Right lobe of liver (tissue), 6 donors: Measurements from ENCODE around the gene PRAMEF33. TPM values are rescaled to one million over a fixed set of nuclear protein-coding genes. Genes with fewer than 3 reads are reported as not detected.
"Not testable (repeated sequence)": the region's sequence is repeated elsewhere in the genome, so short reads cannot be mapped to it uniquely, and the experiment has no call there.

Experiments used
- ATAC-seq, 4 donors: fragments of 200-7000 bp; cut with Tn5 transposase; one replicate each; pipeline ENCODE4 v1.9.1; 2020; ENCODE audit warnings: mild to moderate bottlenecking in 4 of 4, moderate library complexity in 4 of 4
- DNase-seq, 3 donors: peaks; one replicate each; pipeline ENCODE4 v3.0.0-alpha.2; 2020
- H3K27ac ChIP-seq, 3 donors: fragments of 200-600 bp; one replicate each; pipeline ENCODE4 v1.8.0; 2022
- H3K27me3 ChIP-seq, 2 donors: fragments of 200-600 bp; one replicate each; pipeline ENCODE4 v1.8.0; 2022
- H3K36me3 ChIP-seq, 4 donors: fragments of 200-600 bp; sonication (generic) in 1 of 4; one replicate each; pipeline versions ENCODE4 v1.5.1 to v1.8.0; 2017 to 2022; ENCODE audit warnings: control low read depth in 1 of 4
- H3K4me1 ChIP-seq, 4 donors: fragments of 200-600 bp; sonication (generic) in 1 of 4; one replicate each; pipeline versions ENCODE4 v1.5.1 to v1.8.0; 2017 to 2022; ENCODE audit warnings: control low read depth in 1 of 4
- H3K4me3 ChIP-seq, 3 donors: fragments of 200-600 bp; one replicate each; pipeline ENCODE4 v1.8.0; 2022
- H3K9me3 ChIP-seq, 4 donors: fragments of 200-600 bp; sonication (generic) in 1 of 4; one replicate each; pipeline versions ENCODE4 v1.5.1 to v1.8.0; 2017 to 2022; ENCODE audit warnings: control low read depth in 1 of 4
- WGBS: methylation state at CpG from one replicate; pipeline ENCODE4 v1.1.6; 2018; ENCODE audit warnings: low coverage, low lambda C conversion rate; ENCODE audit not compliant: insufficient coverage; ENCODE audit errors: missing lambda C conversion rate; 5-methylcytosine and 5-hydroxymethylcytosine counted together
- intact Hi-C, 2 donors: fragments of 100-400 bp; cut with DNase I; formaldehyde crosslinking; loops; one replicate each; pipeline versions ENCODE4 v1.11.2 to v1.14.1; 2022
- long read RNA-seq: library from polyadenylated mRNA; unstranded; transcript quantifications from one replicate; pipeline ENCODE4 v2.0.0, GENCODE V29; 2019
- total RNA-seq, 6 experiments: library from RNA; depleted of rRNA in 2 of 6; stranded (reverse); fragments of >200 nt in 2 of 6; fragmentation: NEBNext Ultra II Directional in 3 of 6; extraction: Animal tissue kit (Norgen Biotek cat#: 25700) in 3 of 6; gene quantifications; one replicate each; pipeline versions ENCODE4 v1.1.0 to v1.2.4, GENCODE V29; 2016 to 2023
- TF ChIP-seq, protein P1 (sequence below), 4 donors: fragments of 200-600 bp in 3 of 4; fragments of 450-650 bp in 1 of 4; IDR thresholded peaks; one replicate each; pipeline versions ENCODE4 v1.5.1 to v1.8.0; 2016 to 2022; ENCODE audit warnings: antibody characterized with exemption in 4 of 4, mild to moderate bottlenecking in 2 of 4
- donor health status: DM: no; HTN: yes; CAD: no.
- donor health status: DM: no; HTN: no; CAD: no.
- donor health status: DM: no; HTN: no; CAD: no.
- donor health status: DM: no; HTN: yes; CAD: no.
- donor health status: DM: no; HTN: yes; CAD: no.

PRAMEF33 gene, protein sequence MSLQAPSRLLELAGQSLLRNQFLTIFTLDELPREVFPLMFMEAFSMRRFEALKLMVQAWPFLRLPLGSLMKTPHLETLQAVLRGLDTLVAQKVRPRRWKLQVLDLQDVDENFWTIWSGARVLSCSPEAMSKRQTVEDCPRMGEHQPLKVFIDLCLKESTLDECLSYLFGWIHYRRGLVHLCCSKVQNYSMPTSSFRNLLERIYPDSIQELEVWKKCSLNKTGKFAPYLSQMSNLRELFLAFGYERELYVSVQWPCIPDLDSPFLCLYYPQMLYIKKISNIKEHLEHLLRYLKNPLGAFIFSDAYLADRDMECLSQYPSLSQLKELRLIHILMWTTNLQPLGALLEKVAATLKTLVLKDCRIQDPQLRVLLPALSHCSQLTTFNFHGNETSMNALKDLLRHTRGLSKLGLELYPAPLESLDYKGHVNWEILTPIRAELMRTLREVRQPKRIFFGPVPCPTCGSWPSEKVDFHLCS
- total RNA-seq, result 1 to 10 TPM in 2 of 6 experiments, under 1 TPM in 2, not detected in 2; 0.13 to 6.0 (median 1.8) TPM
- long read RNA-seq, result 0 reads

DNA sequence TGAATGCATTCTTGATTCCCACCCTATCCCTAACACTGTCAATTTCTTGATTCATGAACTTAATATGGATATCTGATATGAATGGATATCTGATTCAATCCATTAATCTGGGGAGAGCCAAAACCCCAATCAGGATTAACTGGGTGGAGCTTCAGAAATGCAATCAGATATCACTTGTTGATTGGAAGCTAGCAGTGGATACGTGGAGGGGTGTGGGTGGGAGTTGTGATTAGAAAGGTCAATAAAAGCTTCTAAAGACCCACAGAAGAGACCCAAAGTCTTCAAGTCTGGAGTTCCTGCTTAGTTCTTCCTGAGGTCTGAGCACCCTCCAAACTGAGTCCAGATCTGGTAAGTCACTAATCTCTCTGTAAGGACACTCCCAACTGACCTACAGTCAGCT is at the start of gene PRAMEF33:
PRAMEF33 (plus strand) TSS at position 301 of the 400 bp plus-strand sequence. CDS start 2,416 bp downstream, outside the sequence.
- H3K9me3 ChIP-seq, H3K4me3 ChIP-seq, H3K36me3 ChIP-seq, DNase-seq, H3K27me3 ChIP-seq, intact Hi-C loops, H3K4me1 ChIP-seq, H3K27ac ChIP-seq, ATAC-seq: not testable (repeated sequence)
- no CpG with 5 or more reads among the region's 1 CpG for WGBS

DNA sequence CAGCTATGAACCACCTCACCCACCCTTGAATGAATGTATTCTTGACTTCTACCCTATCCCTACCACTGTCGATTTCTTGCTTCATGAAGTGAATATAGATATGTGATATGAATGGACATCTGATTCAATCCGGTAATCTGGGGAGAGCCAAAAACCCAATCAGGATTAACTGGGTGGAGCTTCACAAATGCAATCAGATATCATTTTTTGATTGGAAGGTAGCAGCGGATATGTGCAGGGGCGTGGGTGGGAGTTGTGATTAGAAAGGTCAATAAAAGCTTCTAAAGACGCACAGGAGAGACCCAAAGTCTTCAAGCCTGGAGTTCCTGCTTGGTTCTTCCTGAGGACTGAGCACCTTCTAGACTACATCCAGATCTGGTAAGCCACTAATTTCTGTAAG is 49.4 kb upstream of the PRAMEF33 start, which contains the start of gene PRAMEF5:
PRAMEF5 (plus strand) TSS at position 301 of the 400 bp plus-strand sequence. CDS start 5,071 bp downstream, outside the sequence.
- H3K36me3 ChIP-seq, H3K27ac ChIP-seq, intact Hi-C loops, H3K9me3 ChIP-seq, H3K4me1 ChIP-seq, ATAC-seq, H3K27me3 ChIP-seq, H3K4me3 ChIP-seq, DNase-seq: not testable (repeated sequence)
- WGBS, result no CpG with 5 or more reads among the region's 5 CpGs

DNA sequence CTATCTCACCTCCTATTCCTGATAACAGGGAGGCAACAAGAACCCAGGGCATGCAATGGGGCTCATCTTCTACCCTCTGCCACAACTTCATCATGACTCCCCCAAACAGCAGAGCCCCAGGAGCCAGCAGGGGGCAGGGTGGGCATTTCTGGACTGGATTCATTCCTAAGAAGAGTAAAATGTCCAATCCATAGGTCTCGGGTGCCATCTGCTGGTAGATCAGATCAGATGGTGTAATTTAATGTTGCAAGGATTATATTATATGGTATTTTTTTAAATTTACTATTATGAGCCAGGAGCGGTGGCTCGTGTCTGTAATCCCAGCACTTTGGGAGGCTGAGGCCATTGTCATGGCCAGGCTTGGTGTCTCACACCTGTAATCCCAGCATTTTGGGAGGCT is 38.2 kb upstream of the PRAMEF33 start:
- DNase-seq, intact Hi-C loops, H3K4me1 ChIP-seq, H3K4me3 ChIP-seq, H3K27me3 ChIP-seq, H3K27ac ChIP-seq, H3K9me3 ChIP-seq, H3K36me3 ChIP-seq: not testable (repeated sequence)
- ATAC-seq, result peak in 3 of 4 donors; percentile 30 to 52 (median 48)
- WGBS, result no CpG with 5 or more reads among the region's 3 CpGs

DNA sequence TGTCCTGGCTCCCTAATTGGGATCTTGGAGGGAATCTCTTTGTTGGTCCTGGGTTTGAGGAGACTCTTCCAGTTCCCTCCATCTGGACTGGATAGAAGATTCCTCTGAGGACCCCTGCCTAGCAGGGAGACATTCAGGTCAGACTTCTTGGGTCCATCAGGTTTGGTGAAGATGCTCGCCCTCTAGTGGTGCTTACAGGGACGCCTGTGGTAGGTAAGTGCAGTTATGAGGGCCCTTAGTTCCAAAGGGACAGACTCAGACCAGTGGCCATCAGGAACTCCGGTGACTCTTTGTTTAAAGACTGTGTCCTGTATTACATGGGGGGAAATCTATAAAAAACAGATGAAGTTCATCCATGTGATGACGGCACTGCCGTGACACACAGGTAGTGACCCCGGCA is 26.3 kb upstream of the PRAMEF33 start:
- H3K4me3 ChIP-seq, H3K36me3 ChIP-seq, intact Hi-C loops, H3K27me3 ChIP-seq, DNase-seq, H3K4me1 ChIP-seq, H3K9me3 ChIP-seq, H3K27ac ChIP-seq: not testable (repeated sequence)
- peak; percentile 64 to 78 (median 68) for ATAC-seq
- TF ChIP-seq, protein P1, sequence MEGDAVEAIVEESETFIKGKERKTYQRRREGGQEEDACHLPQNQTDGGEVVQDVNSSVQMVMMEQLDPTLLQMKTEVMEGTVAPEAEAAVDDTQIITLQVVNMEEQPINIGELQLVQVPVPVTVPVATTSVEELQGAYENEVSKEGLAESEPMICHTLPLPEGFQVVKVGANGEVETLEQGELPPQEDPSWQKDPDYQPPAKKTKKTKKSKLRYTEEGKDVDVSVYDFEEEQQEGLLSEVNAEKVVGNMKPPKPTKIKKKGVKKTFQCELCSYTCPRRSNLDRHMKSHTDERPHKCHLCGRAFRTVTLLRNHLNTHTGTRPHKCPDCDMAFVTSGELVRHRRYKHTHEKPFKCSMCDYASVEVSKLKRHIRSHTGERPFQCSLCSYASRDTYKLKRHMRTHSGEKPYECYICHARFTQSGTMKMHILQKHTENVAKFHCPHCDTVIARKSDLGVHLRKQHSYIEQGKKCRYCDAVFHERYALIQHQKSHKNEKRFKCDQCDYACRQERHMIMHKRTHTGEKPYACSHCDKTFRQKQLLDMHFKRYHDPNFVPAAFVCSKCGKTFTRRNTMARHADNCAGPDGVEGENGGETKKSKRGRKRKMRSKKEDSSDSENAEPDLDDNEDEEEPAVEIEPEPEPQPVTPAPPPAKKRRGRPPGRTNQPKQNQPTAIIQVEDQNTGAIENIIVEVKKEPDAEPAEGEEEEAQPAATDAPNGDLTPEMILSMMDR (IDR thresholded peaks at IDR 0.05), result peak in 2 of 4 donors; percentile 13
- WGBS, result 13% methylated on average over 2 of the region's 6 CpGs

DNA sequence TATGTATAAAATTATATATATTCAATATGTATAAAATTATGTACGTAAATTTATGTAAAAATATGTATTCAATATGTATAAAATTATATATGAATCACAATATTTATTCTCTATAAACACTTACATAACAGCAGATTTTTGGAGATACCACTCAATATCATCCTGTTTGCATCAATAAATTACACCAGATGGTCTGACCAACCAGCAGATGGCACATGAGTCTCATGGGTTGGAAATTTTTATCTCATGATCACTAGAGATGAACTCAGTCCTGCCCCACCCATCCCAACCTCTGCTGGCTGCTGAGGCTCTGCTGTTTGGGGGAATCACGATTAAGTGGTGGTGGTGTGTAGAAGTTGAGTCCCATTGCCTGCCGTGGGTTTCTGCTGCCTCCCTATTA is 23.7 kb upstream of the PRAMEF33 start:
- peak; percentile 59 to 86 (median 70) for ATAC-seq
- H3K27ac ChIP-seq, intact Hi-C loops, H3K27me3 ChIP-seq, H3K4me1 ChIP-seq, H3K36me3 ChIP-seq, H3K9me3 ChIP-seq, H3K4me3 ChIP-seq, DNase-seq: not testable (repeated sequence)
- TF ChIP-seq, protein P1 (IDR thresholded peaks at IDR 0.05), result peak; percentile 15 to 40 (median 25)
- 37% methylated on average over 3 of the region's 3 CpGs for WGBS

DNA sequence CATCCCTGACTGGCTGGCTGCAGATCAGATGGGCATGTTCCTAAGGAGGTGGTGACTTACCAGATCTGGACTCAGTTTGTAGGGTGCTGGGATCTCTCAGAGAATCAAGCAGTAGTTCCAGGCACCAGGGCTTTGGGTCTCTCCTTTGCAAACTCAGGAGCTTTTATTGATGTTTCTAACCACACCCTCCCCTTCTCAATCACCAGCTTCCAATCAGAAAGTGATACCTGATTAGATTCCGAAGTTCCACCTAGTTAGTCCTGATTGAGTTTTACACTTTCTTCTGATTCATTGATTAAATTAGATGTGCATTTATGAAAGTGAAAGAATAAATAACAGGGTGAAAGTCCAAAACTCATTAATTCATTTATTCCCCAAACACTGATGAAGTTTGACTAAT is 18.3 kb upstream of the PRAMEF33 start, which contains the start of gene PRAMEF8:
PRAMEF8 (minus strand) TSS at position 101 of the 400 bp plus-strand sequence. CDS start 1,046 bp downstream, outside the sequence.
- ATAC-seq, result not testable (repeated sequence)

DNA sequence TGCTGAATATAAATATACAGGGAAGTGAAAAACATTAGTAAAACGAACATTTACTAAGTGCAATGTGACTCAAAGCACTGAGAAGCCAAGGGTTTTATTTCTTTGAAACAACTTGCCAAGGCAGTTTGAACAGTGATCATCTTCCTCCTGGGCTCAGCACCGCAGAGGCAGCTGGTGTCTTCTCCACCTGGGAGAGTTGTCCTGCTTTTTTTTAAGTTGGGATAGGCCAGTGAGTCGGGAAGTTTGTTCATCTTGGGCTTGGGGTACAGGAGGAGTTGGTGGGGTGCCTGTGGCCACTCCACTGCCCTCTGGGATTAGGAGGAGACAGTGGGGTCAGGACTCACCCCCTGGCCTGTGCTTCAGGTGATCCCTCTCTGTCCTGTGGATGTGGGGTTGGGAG is 14.3 kb upstream of the PRAMEF33 start:
- H3K27me3 ChIP-seq, H3K4me1 ChIP-seq, H3K9me3 ChIP-seq, H3K27ac ChIP-seq, DNase-seq, H3K36me3 ChIP-seq, H3K4me3 ChIP-seq, intact Hi-C loops, ATAC-seq: not testable (repeated sequence)
- 90% methylated on average over 2 of the region's 3 CpGs for WGBS

More for the DNA sequence above, 18.3 kb upstream of the PRAMEF33 start, which contains the start of gene PRAMEF8:
- H3K9me3 ChIP-seq, intact Hi-C loops, H3K27ac ChIP-seq, H3K4me1 ChIP-seq, H3K27me3 ChIP-seq, H3K4me3 ChIP-seq, H3K36me3 ChIP-seq, DNase-seq: not testable (repeated sequence)
- WGBS, result no CpG with 5 or more reads among the region's 1 CpG

DNA sequence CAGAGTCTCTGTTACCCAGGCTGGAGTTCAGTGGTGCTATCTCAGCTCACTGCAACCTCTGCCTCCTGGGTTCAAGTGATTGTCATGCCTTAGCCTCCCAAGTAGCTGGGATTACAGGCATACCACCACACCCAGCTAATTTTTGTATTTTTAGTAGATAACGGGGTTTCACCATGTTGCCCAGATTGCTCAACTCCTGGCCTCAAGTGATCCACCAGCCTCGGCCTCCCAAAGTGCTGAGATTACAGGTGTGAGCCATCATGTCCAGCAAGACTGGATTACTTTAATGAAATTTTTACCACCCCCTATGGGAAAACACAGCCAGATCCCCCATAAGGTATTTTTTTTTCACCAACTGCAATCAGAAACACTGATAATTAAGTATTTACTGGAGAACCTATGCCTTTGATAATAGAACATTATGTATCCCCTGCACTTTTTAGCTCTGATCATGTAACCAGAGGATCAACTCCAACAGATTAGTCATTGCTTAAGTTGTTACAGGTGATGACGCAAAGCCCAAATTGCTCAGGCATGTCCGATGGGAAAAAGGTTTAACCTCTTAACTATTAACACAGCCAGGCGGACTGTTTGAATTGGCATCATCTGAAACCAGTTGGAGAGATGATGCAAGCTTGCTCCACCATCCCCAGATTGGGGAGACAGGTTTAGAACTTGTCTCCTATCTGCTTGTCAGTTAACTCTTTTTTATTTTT is 6.0 kb upstream of the PRAMEF33 start:
- peak; percentile 86 to 99 (median 90) for ATAC-seq
- intact Hi-C loops, H3K4me1 ChIP-seq: not testable (repeated sequence)

DNA sequence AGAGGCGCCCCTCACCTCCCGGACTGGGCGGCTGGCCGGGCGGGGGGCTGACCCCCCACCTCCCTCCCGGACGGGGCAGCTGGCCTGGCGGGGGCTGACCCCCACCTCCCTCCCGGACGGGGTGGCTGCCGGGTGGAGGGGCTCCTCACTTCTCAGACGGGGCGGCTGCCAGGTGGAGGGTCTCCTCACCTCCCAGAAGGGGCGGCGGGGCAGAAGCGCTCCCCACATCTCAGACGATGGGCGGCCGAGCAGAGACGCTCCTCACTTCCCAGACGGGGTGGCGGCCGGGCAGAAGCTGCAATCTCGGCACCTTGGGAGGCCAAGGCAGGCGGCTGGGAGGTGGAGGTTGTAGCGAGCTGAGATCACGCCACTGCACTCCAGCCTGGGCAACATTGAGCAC is 4.6 kb upstream of the PRAMEF33 start:
- H3K4me1 ChIP-seq, H3K27me3 ChIP-seq, H3K36me3 ChIP-seq, H3K27ac ChIP-seq, H3K9me3 ChIP-seq, DNase-seq, H3K4me3 ChIP-seq, ATAC-seq, intact Hi-C loops: not testable (repeated sequence)
- no CpG with 5 or more reads among the region's 27 CpGs for WGBS

More for the DNA sequence above, 6.0 kb upstream of the PRAMEF33 start:
- not testable (repeated sequence) for H3K27me3 ChIP-seq, DNase-seq, H3K36me3 ChIP-seq, H3K9me3 ChIP-seq, H3K4me3 ChIP-seq
- 14% methylated on average over 1 of the region's 5 CpGs for WGBS
- peak overlapping the region in 1 of 3 donors; percentile 59 for H3K27ac ChIP-seq
